Measurements from ENCODE around the gene NCF2. TPM values are rescaled to one million over a fixed set of nuclear protein-coding genes. Genes with fewer than 3 reads are reported as not detected.

NCF2 gene
- total RNA-seq, 2 experiments from 2014 or later = 8.7 to 9.0 TPM

- ChIA-PET POLR2A (no interaction called here), CTCF (no interaction called here)
- no peak overlapping the region for H3K4me3 Mint-ChIP-seq
- intact Hi-C loops (cut with DNase I, micrococcal nuclease) = no loop called here
- DNase-seq = no peak
- peaks cover 22% of the 10 kb centered on the region for H3K4me1 Mint-ChIP-seq
- ATAC-seq = peak; percentile 5
- H3K27me3 Mint-ChIP-seq = no peaks in the 10 kb centered on the region
- H3K27ac Mint-ChIP-seq = no peak overlapping the region
- H3K36me3 Mint-ChIP-seq (ENCODE audit: low read depth) = no peaks in the 10 kb centered on the region
- H3K9me3 Mint-ChIP-seq (ENCODE audit: low read depth) = no peaks in the 10 kb centered on the region
Observed at GRCh38 chr1:183585038-183585437, 5.2 kb downstream of the NCF2 start.

- intact Hi-C loops (cut with DNase I, micrococcal nuclease) = no loop called here
- Mint-ChIP-seq H3K4me3 (no peak overlapping the region), H3K4me1 (peaks cover 15% of the 10 kb centered on the region), H3K36me3 (ENCODE audit: low read depth) (no peaks in the 10 kb centered on the region), H3K27ac (no peak overlapping the region), H3K27me3 (no peaks in the 10 kb centered on the region), H3K9me3 (ENCODE audit: low read depth) (no peaks in the 10 kb centered on the region)
- ChIA-PET POLR2A (no interaction called here), CTCF (no interaction called here)
- ATAC-seq = no peak
- DNase-seq = no peak
Observed at GRCh38 chr1:183584147-183584546, 6.1 kb downstream of the NCF2 start.

- peaks cover 8% of the 10 kb centered on the region for H3K4me1 Mint-ChIP-seq
- DNase-seq = no peak
- H3K4me3 Mint-ChIP-seq = no peak overlapping the region
- no peaks in the 10 kb centered on the region for H3K9me3 Mint-ChIP-seq (ENCODE audit: low read depth)
- ATAC-seq = no peak
- no peaks in the 10 kb centered on the region for H3K36me3 Mint-ChIP-seq (ENCODE audit: low read depth)
- intact Hi-C loops (cut with DNase I, micrococcal nuclease) = no loop called here
- no peak overlapping the region for H3K27ac Mint-ChIP-seq
- ChIA-PET CTCF (no interaction called here), POLR2A (no interaction called here)
- H3K27me3 Mint-ChIP-seq = no peaks in the 10 kb centered on the region
Observed at GRCh38 chr1:183583466-183583865, 6.8 kb downstream of the NCF2 start.

DNA sequence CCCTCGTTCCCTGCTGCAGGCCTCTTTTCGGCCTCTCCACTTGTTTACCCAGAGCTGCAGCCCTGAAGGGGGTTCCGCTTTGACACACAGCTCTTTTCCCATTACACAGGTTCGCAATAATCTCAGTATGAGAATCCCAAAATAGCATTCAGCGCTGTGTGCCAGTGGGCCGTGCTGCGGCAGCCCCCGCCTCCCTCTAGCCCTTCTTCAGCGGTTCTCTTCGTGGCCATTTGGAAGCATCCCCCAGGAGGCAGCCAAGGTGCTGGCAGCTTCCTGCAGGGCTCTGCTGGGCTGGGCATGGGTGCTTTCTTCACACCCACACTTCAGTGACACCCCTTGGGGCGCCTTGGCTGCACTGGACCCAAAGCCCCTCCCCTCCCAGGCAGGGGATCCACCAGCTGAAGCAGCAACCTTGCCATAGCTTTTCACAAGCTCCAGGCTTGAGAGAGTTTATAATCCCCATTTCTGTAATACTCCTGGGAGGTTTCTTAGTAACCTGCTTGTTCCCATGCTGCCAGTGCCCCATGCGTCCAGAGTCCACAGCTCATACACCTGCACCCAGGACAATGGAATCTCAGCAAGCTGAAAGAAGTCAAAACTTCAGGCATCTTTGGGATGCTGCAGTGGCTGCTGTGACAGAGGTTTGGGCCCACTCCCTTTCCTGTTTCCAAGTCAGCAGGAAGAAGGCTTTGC is 8.1 kb downstream of the NCF2 start:
- Mint-ChIP-seq H3K27ac (no peak overlapping the region), H3K36me3 (ENCODE audit: low read depth) (no peaks in the 10 kb centered on the region), H3K4me3 (no peak overlapping the region), H3K27me3 (no peaks in the 10 kb centered on the region), H3K4me1 (peaks cover 8% of the 10 kb centered on the region), H3K9me3 (ENCODE audit: low read depth) (no peaks in the 10 kb centered on the region)
- ChIA-PET POLR2A (no interaction called here), CTCF (interaction anchor here (0.7 kb wide), 1 partner anchor 39 kb away, joined by 3 read pairs; no protein-coding TSS in a partner anchor)
- no peak for ATAC-seq
- intact Hi-C loops (cut with DNase I, micrococcal nuclease) = no loop called here
- DNase-seq = no peak

GRCh38 chr1:183580281-183580682 is 10.0 kb downstream of the NCF2 start:
- Mint-ChIP-seq H3K27ac (peak overlapping the region; percentile 47), H3K9me3 (ENCODE audit: low read depth) (no peaks in the 10 kb centered on the region), H3K4me3 (peak overlapping the region; percentile 23), H3K36me3 (ENCODE audit: low read depth) (no peaks in the 10 kb centered on the region), H3K27me3 (no peaks in the 10 kb centered on the region), H3K4me1 (peaks cover 8% of the 10 kb centered on the region)
- POLR2A ChIA-PET = interaction anchor here (0.7 to 1.2 kb wide), 2 partner anchors 9 to 56 kb away, joined by 4 read pairs; no protein-coding TSS in a partner anchor
- CTCF ChIA-PET = interaction anchor here (0.9 to 2.7 kb wide), 7 partner anchors 9 to 274 kb away, joined by 3 to 17 read pairs (median 3); partner anchors contain the start of gene NCF2
- DNase-seq (peak; percentile 46), ATAC-seq (peak; percentile 78)
- intact Hi-C loops (cut with DNase I, micrococcal nuclease) = no loop called here

DNA sequence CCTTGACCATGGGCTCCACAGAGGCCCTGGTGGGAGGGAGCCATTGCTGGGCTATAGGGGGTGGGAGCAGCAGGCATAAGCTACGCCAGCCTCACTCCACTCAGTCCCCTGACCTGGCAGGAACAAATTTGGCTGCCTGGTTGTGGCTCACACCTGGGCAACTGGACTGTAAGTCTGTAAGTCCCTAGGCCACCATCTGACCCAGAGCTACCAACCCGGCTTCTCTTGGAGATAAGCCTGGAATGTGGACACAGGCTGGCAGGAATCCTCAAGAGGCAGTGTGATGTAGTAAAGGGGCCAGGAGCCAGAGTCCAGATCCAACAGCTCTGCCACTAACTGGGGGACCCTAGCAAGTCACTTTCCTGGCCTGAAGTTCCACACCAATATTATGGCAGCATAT is 11.4 kb downstream of the NCF2 start:
- POLR2A ChIA-PET = no interaction called here

GRCh38 chr1:183577897-183578465 is 12.3 kb downstream of the NCF2 start:
- intact Hi-C loops (cut with DNase I, micrococcal nuclease) = no loop called here
- Mint-ChIP-seq H3K4me1 (peaks cover 7% of the 10 kb centered on the region), H3K9me3 (ENCODE audit: low read depth) (no peaks in the 10 kb centered on the region), H3K4me3 (no peak overlapping the region), H3K27me3 (no peaks in the 10 kb centered on the region), H3K27ac (no peak overlapping the region), H3K36me3 (ENCODE audit: low read depth) (no peaks in the 10 kb centered on the region)
- ATAC-seq = no peak
- no peak for DNase-seq
- CTCF ChIA-PET = interaction anchor here (0.5 to 2.7 kb wide), 3 partner anchors 12 to 296 kb away, joined by 3 to 15 read pairs (median 3); partner anchors contain the start of gene NCF2
- POLR2A ChIA-PET = no interaction called here

More for the DNA sequence above, 11.4 kb downstream of the NCF2 start:
- CTCF ChIA-PET = interaction anchor here (0.6 to 2.7 kb wide), 2 partner anchors 11 to 117 kb away, joined by 5 to 15 read pairs; partner anchors contain the start of gene NCF2
- H3K4me1 Mint-ChIP-seq = peaks cover 7% of the 10 kb centered on the region
- ATAC-seq = no peak
- no peak overlapping the region for H3K4me3 Mint-ChIP-seq
- no peak for DNase-seq
- intact Hi-C loops (cut with DNase I, micrococcal nuclease) = no loop called here
- no peaks in the 10 kb centered on the region for H3K9me3 Mint-ChIP-seq (ENCODE audit: low read depth)
- no peak overlapping the region for H3K27ac Mint-ChIP-seq
- no peaks in the 10 kb centered on the region for H3K36me3 Mint-ChIP-seq (ENCODE audit: low read depth)
- no peaks in the 10 kb centered on the region for H3K27me3 Mint-ChIP-seq

GRCh38 chr1:183576537-183576936 is 13.7 kb downstream of the NCF2 start:
- no peak for DNase-seq
- peaks cover 7% of the 10 kb centered on the region for H3K4me1 Mint-ChIP-seq
- no peak overlapping the region for H3K4me3 Mint-ChIP-seq
- intact Hi-C loops (cut with DNase I, micrococcal nuclease) = no loop called here
- H3K36me3 Mint-ChIP-seq (ENCODE audit: low read depth) = no peaks in the 10 kb centered on the region
- ChIA-PET POLR2A (no interaction called here), CTCF (no interaction called here)
- ATAC-seq = no peak
- no peaks in the 10 kb centered on the region for H3K27me3 Mint-ChIP-seq
- H3K27ac Mint-ChIP-seq = no peak overlapping the region
- H3K9me3 Mint-ChIP-seq (ENCODE audit: low read depth) = no peaks in the 10 kb centered on the region

DNA sequence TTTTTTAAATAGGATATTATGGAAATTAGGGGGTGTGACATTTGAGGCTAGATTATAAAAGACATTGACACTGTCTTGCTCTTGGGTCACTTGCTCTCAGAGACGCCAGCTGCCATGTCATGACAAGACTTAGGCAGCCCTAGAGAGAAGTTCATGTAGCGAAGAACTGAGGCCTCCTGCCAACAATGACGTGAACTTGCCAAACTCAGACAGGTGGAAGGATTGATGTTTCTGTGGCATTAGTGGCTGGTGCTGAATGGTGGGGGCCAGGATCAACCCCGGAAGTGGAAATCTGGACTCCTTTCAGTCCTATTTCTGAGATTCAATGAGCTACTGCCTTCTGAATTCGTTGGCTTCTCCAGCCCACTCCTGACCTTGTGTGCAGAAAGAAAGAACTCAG is 14.7 kb downstream of the NCF2 start:
- intact Hi-C loops (cut with DNase I, micrococcal nuclease) = no loop called here
- CTCF ChIA-PET = no interaction called here
- no peaks in the 10 kb centered on the region for H3K27me3 Mint-ChIP-seq
- no peak for DNase-seq
- no peaks in the 10 kb centered on the region for H3K36me3 Mint-ChIP-seq (ENCODE audit: low read depth)
- no peak overlapping the region for H3K4me3 Mint-ChIP-seq
- no peak overlapping the region for H3K27ac Mint-ChIP-seq
- no peaks in the 10 kb centered on the region for H3K9me3 Mint-ChIP-seq (ENCODE audit: low read depth)
- POLR2A ChIA-PET = no interaction called here
- H3K4me1 Mint-ChIP-seq = peaks cover 7% of the 10 kb centered on the region
- ATAC-seq = no peak

- peaks cover 17% of the 10 kb centered on the region for H3K4me1 Mint-ChIP-seq
- intact Hi-C loops (cut with DNase I, micrococcal nuclease) = no loop called here
- POLR2A ChIA-PET = interaction anchor here (0.6 kb wide), 1 partner anchor 94 kb away, joined by 3 read pairs; no protein-coding TSS in a partner anchor
- no peaks in the 10 kb centered on the region for H3K9me3 Mint-ChIP-seq (ENCODE audit: low read depth)
- H3K36me3 Mint-ChIP-seq (ENCODE audit: low read depth) = no peaks in the 10 kb centered on the region
- DNase-seq (no peak), ATAC-seq (no peak)
- H3K27me3 Mint-ChIP-seq = no peaks in the 10 kb centered on the region
- no peak overlapping the region for H3K4me3 Mint-ChIP-seq
- H3K27ac Mint-ChIP-seq = no peak overlapping the region
- CTCF ChIA-PET = interaction anchor here (0.6 to 1.7 kb wide), 4 partner anchors 7 to 116 kb away, joined by 3 to 4 read pairs (median 4); no protein-coding TSS in a partner anchor
Observed at GRCh38 chr1:183572721-183573120, 17.5 kb downstream of the NCF2 start.

DNA sequence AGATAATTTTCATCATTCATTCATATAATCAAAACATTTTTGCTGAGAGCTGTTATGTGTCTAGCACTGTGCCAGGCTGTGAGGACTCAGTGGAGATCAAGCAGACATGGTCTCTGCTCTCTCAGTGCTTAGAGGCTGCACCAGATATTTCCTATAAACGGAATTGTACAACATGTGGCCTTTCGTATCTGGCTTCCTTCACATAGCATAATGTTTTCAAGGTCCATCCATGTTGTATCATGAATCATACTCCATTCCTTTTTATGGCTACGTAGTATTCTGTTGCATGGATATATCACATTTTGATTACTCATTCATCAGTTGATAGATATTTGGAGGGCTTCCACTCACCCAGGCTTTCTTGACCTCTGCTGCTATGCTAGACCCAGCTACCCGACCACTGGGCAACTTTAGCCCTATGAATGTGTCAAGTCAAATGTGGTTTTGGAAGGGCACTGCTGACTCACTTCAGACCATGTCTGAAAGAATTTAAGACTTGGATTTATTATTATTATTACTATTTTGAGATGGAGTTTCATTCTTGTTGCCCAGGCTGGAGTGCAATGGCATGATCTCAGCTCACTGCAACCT is 18.5 kb downstream of the NCF2 start:
- no peak for ATAC-seq
- intact Hi-C loops (cut with DNase I, micrococcal nuclease) = no loop called here
- no peak for DNase-seq
- peaks cover 2% of the 10 kb centered on the region for H3K36me3 Mint-ChIP-seq (ENCODE audit: low read depth)
- no peaks in the 10 kb centered on the region for H3K27me3 Mint-ChIP-seq
- peaks cover 23% of the 10 kb centered on the region for H3K4me1 Mint-ChIP-seq
- H3K4me3 Mint-ChIP-seq = no peak overlapping the region
- ChIA-PET POLR2A (no interaction called here), CTCF (interaction anchor here (0.5 to 1.7 kb wide), 3 partner anchors 8 to 344 kb away, joined by 3 to 4 read pairs (median 4); no protein-coding TSS in a partner anchor)
- no peak overlapping the region for H3K27ac Mint-ChIP-seq
- no peaks in the 10 kb centered on the region for H3K9me3 Mint-ChIP-seq (ENCODE audit: low read depth)

DNA sequence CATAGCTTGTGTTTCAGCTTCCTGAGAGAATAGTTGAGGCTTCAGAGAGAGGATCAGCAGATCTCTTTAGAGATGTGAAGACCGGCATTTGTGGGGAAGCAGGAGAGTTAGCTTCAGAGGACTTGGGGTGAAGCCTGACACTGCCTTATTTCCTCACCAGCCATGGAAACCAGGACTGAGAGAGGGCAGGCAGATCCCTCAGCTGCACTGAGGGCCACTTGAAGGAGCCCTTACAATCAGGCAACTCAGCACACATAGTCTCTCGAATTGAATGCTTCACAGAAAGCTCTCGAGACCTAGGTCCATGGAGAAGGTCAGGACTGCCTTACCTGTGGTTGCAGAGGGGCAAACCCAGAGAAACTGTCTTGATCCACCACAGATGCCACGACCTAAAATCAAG is 19.8 kb downstream of the NCF2 start:
- Mint-ChIP-seq H3K36me3 (ENCODE audit: low read depth) (peaks cover 2% of the 10 kb centered on the region), H3K4me3 (no peak overlapping the region), H3K27ac (no peak overlapping the region), H3K4me1 (peaks cover 23% of the 10 kb centered on the region), H3K27me3 (no peaks in the 10 kb centered on the region), H3K9me3 (ENCODE audit: low read depth) (no peaks in the 10 kb centered on the region)
- ChIA-PET POLR2A (no interaction called here), CTCF (interaction anchor here (3.1 kb wide), 1 partner anchor 9 kb away, joined by 17 read pairs; no protein-coding TSS in a partner anchor)
- ATAC-seq (no peak), DNase-seq (no peak)
- intact Hi-C loops (cut with DNase I, micrococcal nuclease) = no loop called here
